ENCODE results near the gene HOXD12. TPM values are rescaled to one million over a fixed set of nuclear protein-coding genes. Genes with fewer than 3 reads are reported as not detected.

The HOXD12 gene
- total RNA-seq, 1 experiment from 2014 or later, result 0.27 TPM

- TF ChIP-seq REST (IDR thresholded peaks at IDR 0.05; ENCODE audit: low read depth), result no peak
Measured at GRCh38 chr2:176072951-176073904, 26.4 kb upstream of the HOXD12 start (continued).

- Histone ChIP-seq H3K9me3 (ENCODE audit: control insufficient read depth in 1 of 2, insufficient read depth in 1 of 2, low read depth in 1 of 2, low read length in 2 of 2) (no peaks in the 10 kb centered on the region), H3K4me3 (replicated peaks in 1 of 2; ENCODE audit: low read depth in 1 of 2, low read length in 2 of 2) (no peak overlapping the region), H3K4me1 (ENCODE audit: control insufficient read depth in 1 of 2, insufficient read depth in 2 of 2, low read length in 2 of 2) (no peaks in the 10 kb centered on the region), H3K36me3 (ENCODE audit: control insufficient read depth in 1 of 2, insufficient read depth in 2 of 2, low read length in 2 of 2) (no peaks in the 10 kb centered on the region), H4K20me1 (ENCODE audit: insufficient read depth) (no peaks in the 10 kb centered on the region), H3K9me2 (ENCODE audit: insufficient read depth) (no peaks in the 10 kb centered on the region), H3K27ac (ENCODE audit: low read depth, low read length) (no peak overlapping the region), H3K79me2 (ENCODE audit: insufficient read depth, low read length) (no peaks in the 10 kb centered on the region), H2AFZ (ENCODE audit: low read depth, low read length, poor library complexity, severe bottlenecking) (no peak overlapping the region), H3K27me3 (ENCODE audit: insufficient read depth, low read length) (no peaks in the 10 kb centered on the region), H3K9ac (ENCODE audit: low read length) (no peak overlapping the region), H3K4me2 (ENCODE audit: low read length) (no peak overlapping the region)
- DNase-seq (ENCODE audit: low read depth, low spot score), result no peak
- ChIA-PET POLR2A (interaction anchor here (0.6 kb wide), 1 partner anchor 701 kb away, joined by 3 read pairs; no protein-coding TSS in a partner anchor), CTCF (no interaction called here), RAD21 (ENCODE audit: low non-redundant PET in 1 of 2, low total read pairs in 2 of 2, uncharacterized antibody in 2 of 2, unreplicated experiment in 2 of 2) (no interaction called here)
- no TSS peak for BruUV-seq (replicated peaks)
- ATAC-seq, result no peak
- intact Hi-C loops (cut with micrococcal nuclease), result no loop called here
- TF ChIP-seq RAD21 (IDR thresholded peaks at IDR 0.05; ENCODE audit: low read depth), result no peak
- no peak for TF ChIP-seq CTCF (IDR thresholded peaks at IDR 0.05 in 2 of 3, conservative IDR thresholded peaks at IDR 0.05 in 1 of 3; ENCODE audit: borderline replicate concordance in 1 of 3, insufficient read depth in 1 of 3, low read depth in 2 of 3, low read length in 2 of 3)
- TF ChIP-seq ZNF274 (IDR thresholded peaks at IDR 0.05; ENCODE audit: low read depth, low read length), result no peak
- TF ChIP-seq CEBPB (IDR thresholded peaks at IDR 0.05; ENCODE audit: low read depth), result no peak
- TF ChIP-seq ATF3 (IDR thresholded peaks at IDR 0.05), result no peak
- TF ChIP-seq ELF1 (IDR thresholded peaks at IDR 0.05; ENCODE audit: borderline replicate concordance, low read depth), result no peak
- no peak for TF ChIP-seq EGR1 (IDR thresholded peaks at IDR 0.05; ENCODE audit: low read depth)
- TF ChIP-seq YY1 (IDR thresholded peaks at IDR 0.05; ENCODE audit: extremely low read depth, insufficient replicate concordance, low read depth, low read length), result no peak
- no peak for TF ChIP-seq SRF (IDR thresholded peaks at IDR 0.05; ENCODE audit: low read depth)
- TF ChIP-seq SIN3A (IDR thresholded peaks at IDR 0.05; ENCODE audit: low read depth), result no peak
- TF ChIP-seq TCF7L2 (IDR thresholded peaks at IDR 0.05; ENCODE audit: borderline replicate concordance, extremely low read depth, insufficient read depth, insufficient read length), result no peak
- TF ChIP-seq ZBTB33 (IDR thresholded peaks at IDR 0.05; ENCODE audit: extremely low read depth, insufficient replicate concordance, low read length), result no peak
- no peak for TF ChIP-seq EZH2 (IDR thresholded peaks at IDR 0.05)
Measured at GRCh38 chr2:176074919-176075425, 24.6 kb upstream of the HOXD12 start.

Measured in HCT116 (cell line).